ENCODE data around the gene CEP41. TPM values are rescaled to one million over a fixed set of nuclear protein-coding genes. Genes with fewer than 3 reads are reported as not detected.
A peak's percentile ranks its signal among the peaks of the same experiment; 100 is the strongest.

Gene CEP41
- total and polyA plus RNA-seq, 10 of the 15 experiments (the other 5 are each of a cell fraction or from before 2014, with no cell fraction given): 11.4 to 43.0 (median 24.7) TPM

DNA sequence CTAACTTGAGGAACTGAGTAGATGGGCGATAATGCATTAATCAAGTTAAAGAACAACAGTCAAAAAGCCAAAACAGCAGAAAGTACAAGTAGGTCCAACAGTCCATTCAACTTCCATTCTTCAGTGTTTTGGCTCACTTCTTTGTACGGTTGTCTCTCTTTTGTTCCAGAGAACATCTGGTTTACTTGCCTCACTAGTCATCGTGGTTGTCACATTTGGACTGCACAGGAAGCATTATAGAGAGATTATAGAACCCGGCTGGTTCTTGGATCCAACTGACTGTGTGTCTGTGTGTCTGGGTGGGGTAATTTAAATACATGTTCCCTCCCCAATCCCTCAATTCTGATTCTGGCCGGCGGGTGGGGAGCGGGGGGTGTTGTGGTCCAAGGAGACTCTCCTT lies 1.8 kb upstream of the CEP41 start (continued):
- no peak for TF ChIP-seq HDGF (IDR thresholded peaks at IDR 0.05)
- no peak for TF ChIP-seq FOXM1 (IDR thresholded peaks at IDR 0.05; ENCODE audit: low read depth, low read length)
- no peak for TF ChIP-seq TCF3 (IDR thresholded peaks at IDR 0.05; ENCODE audit: borderline replicate concordance, insufficient read depth, low read depth, low read length)
- TF ChIP-seq, protein P1, sequence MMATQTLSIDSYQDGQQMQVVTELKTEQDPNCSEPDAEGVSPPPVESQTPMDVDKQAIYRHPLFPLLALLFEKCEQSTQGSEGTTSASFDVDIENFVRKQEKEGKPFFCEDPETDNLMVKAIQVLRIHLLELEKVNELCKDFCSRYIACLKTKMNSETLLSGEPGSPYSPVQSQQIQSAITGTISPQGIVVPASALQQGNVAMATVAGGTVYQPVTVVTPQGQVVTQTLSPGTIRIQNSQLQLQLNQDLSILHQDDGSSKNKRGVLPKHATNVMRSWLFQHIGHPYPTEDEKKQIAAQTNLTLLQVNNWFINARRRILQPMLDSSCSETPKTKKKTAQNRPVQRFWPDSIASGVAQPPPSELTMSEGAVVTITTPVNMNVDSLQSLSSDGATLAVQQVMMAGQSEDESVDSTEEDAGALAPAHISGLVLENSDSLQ (IDR thresholded peaks at IDR 0.05): no peak
- no peak for TF ChIP-seq STAT1 (conservative IDR thresholded peaks at IDR 0.05)
- TF ChIP-seq SMAD1 (IDR thresholded peaks at IDR 0.05; ENCODE audit: low read depth, partially characterized antibody): no peak
- TF ChIP-seq NR2F1 (conservative IDR thresholded peaks at IDR 0.05): no peak
- TF ChIP-seq IRF4 (IDR thresholded peaks at IDR 0.05; ENCODE audit: low read depth, low read length): no peak
- TF ChIP-seq EED (IDR thresholded peaks at IDR 0.05; ENCODE audit: low read depth): no peak

DNA sequence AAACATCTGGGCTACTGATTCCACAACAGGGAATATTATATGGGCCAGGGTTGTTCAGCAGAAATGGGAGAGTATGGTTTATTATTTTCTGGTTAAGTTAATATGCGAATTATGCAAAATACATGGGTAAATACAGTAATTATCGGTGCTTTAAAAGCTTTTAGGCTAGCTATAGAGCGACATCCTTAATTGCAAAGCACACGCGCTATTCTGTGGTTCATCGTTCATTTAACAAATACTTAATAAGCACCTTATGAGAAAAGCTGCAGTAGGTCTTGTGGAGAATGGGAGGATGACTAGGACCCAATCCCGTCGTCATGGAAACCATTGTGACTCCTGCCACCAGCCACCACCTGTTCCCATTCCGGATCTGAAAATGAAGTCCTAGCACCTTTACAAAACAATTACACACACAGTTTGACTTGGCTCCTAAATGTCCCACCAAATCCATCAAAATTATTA lies 623 bp upstream of the CEP41 start:
- DNase-seq (ENCODE audit: low read depth, low spot score): no peak
- H3K9me3 ChIP-seq (replicated peaks; ENCODE audit: control insufficient read depth, insufficient read depth, low read length): no peaks in the 10 kb centered on the region
- H3K36me3 ChIP-seq (ENCODE audit: control insufficient read depth in 2 of 2, insufficient read depth in 2 of 2, low read length in 1 of 2): no peaks in the 10 kb centered on the region
- peak overlapping the region; percentile 92 for H3K27ac ChIP-seq (ENCODE audit: control insufficient read depth, insufficient read depth)
- FAIRE-seq: peak; percentile 47
- no TSS peak for BruUV-seq (replicated peaks)
- peak overlapping the region; percentile 50; the same call in 1 of the 2 replicates for H3K9ac ChIP-seq (ENCODE audit: control insufficient read depth, insufficient read depth, low read length)
- H4K20me1 ChIP-seq (ENCODE audit: control insufficient read depth, insufficient read depth): no peaks in the 10 kb centered on the region
- peaks cover 3% of the 10 kb centered on the region for H3K79me2 ChIP-seq (ENCODE audit: control insufficient read depth, insufficient read depth, low read length)
- H3K27me3 ChIP-seq (replicated peaks in 1 of 2; ENCODE audit: control insufficient read depth in 2 of 2, insufficient read depth in 2 of 2, low read length in 1 of 2): no peaks in the 10 kb centered on the region
- RAD21 ChIA-PET (ENCODE audit: unreplicated experiment): interaction anchor here (0.6 to 1.7 kb wide), 2 partner anchors 76 to 198 kb away, joined by 3 to 6 read pairs; no protein-coding TSS in a partner anchor
- 79% methylated on average over 9 of the region's 9 CpGs for WGBS (ENCODE audit: insufficient coverage, insufficient replicate concordance, low lambda C conversion rate, missing lambda C conversion rate)
- H3K4me2 ChIP-seq (ENCODE audit: control insufficient read depth, insufficient read depth): peak overlapping the region; percentile 81
- ATAC-seq: no peak
- POLR2A ChIA-PET: interaction anchor here (0.5 to 0.9 kb wide), 2 partner anchors 156 to 236 kb away, joined by 3 read pairs; partner anchors contain the start of gene TMEM209
- intact Hi-C loops (cut with micrococcal nuclease; ENCODE audit: unreplicated experiment): no loop called here
- in situ Hi-C loops (cut with MboI): no loop called here
- TF ChIP-seq, protein P2, sequence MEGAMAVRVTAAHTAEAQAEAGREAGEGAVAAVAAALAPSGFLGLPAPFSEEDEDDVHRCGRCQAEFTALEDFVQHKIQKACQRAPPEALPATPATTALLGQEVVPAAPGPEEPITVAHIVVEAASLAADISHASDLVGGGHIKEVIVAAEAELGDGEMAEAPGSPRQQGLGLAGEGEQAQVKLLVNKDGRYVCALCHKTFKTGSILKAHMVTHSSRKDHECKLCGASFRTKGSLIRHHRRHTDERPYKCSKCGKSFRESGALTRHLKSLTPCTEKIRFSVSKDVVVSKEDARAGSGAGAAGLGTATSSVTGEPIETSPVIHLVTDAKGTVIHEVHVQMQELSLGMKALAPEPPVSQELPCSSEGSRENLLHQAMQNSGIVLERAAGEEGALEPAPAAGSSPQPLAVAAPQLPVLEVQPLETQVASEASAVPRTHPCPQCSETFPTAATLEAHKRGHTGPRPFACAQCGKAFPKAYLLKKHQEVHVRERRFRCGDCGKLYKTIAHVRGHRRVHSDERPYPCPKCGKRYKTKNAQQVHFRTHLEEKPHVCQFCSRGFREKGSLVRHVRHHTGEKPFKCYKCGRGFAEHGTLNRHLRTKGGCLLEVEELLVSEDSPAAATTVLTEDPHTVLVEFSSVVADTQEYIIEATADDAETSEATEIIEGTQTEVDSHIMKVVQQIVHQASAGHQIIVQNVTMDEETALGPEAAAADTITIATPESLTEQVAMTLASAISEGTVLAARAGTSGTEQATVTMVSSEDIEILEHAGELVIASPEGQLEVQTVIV (IDR thresholded peaks at IDR 0.05; ENCODE audit: borderline replicate concordance, partially characterized antibody): no peak
- TF ChIP-seq GATAD2B (conservative IDR thresholded peaks at IDR 0.05; ENCODE audit: low read depth) (no peak), ETV6 (conservative IDR thresholded peaks at IDR 0.05 in 1 of 2, IDR thresholded peaks at IDR 0.05 in 1 of 2; ENCODE audit: borderline replicate concordance in 1 of 2, low read depth in 1 of 2) (no peak), BMI1 (IDR thresholded peaks at IDR 0.05; ENCODE audit: borderline replicate concordance) (peak; percentile 54; the same call in 1 of the 2 replicates), PAX5 (IDR thresholded peaks at IDR 0.05; ENCODE audit: borderline replicate concordance, low read depth, low read length) (no peak)
- TF ChIP-seq, protein P3, sequence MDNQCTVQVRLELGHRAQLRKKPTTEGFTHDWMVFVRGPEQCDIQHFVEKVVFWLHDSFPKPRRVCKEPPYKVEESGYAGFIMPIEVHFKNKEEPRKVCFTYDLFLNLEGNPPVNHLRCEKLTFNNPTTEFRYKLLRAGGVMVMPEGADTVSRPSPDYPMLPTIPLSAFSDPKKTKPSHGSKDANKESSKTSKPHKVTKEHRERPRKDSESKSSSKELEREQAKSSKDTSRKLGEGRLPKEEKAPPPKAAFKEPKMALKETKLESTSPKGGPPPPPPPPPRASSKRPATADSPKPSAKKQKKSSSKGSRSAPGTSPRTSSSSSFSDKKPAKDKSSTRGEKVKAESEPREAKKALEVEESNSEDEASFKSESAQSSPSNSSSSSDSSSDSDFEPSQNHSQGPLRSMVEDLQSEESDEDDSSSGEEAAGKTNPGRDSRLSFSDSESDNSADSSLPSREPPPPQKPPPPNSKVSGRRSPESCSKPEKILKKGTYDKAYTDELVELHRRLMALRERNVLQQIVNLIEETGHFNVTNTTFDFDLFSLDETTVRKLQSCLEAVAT (IDR thresholded peaks at IDR 0.05): 0 out of 2 replicates have a peak, but pooled peaks have one; percentile 28
- SMC1A ChIA-PET (ENCODE audit: uncharacterized antibody, unreplicated experiment): interaction anchor here (0.6 to 1.3 kb wide), 4 partner anchors 18 to 91 kb away, joined by 3 read pairs; no protein-coding TSS in a partner anchor
- peak overlapping the region; percentile 99 for H2AFZ ChIP-seq (ENCODE audit: control insufficient read depth, low read depth, low read length)
- CTCF ChIA-PET: interaction anchor here (0.9 to 1.0 kb wide), 2 partner anchors 12 to 41 kb away, joined by 3 to 4 read pairs; no protein-coding TSS in a partner anchor
- H3K4me3 ChIP-seq: peak overlapping the region; percentile 66
- H3K4me1 ChIP-seq (ENCODE audit: control insufficient read depth, insufficient read depth, low read length): peaks cover 11% of the 10 kb centered on the region

Measured in GM12878 (cell line).